ENCODE measurements around the gene HCRTR1. TPM values are rescaled to one million over a fixed set of nuclear protein-coding genes. Genes with fewer than 3 reads are reported as not detected.

Gene HCRTR1
- total RNA-seq (2022; extraction: Qiagen RNA extraction): not detected in 5 replicates

GRCh38 chr1:31617218-31617915 lies at the start of gene HCRTR1:
Gene HCRTR1, plus strand, starts transcription at chr1:31617689. Its CDS starts 1,504 bp downstream, at chr1:31619193.

GRCh38 chr1:31576201-31576669 lies 41.3 kb upstream of the HCRTR1 start, which contains the start of gene TINAGL1:
Gene TINAGL1, plus strand, starts transcription at chr1:31576515. Its CDS starts 634 bp downstream, at chr1:31577149.

GRCh38 chr1:31644560-31645273 lies 27.2 kb downstream of the HCRTR1 start, which contains the start of gene PEF1:
Gene PEF1, minus strand, starts transcription at chr1:31644876. Its CDS starts 12 bp downstream, at chr1:31644864.

Other genes starting within 250 kb of the HCRTR1 start
- not detected in 5 replicates for gene FABP3, start 244.6 kb upstream of the HCRTR1 start, total RNA-seq (2022; extraction: Qiagen RNA extraction)
- 19.9 to 30.9 TPM (median 27.6 TPM) in 5 replicates for gene SERINC2, start 204.5 kb upstream of the HCRTR1 start, total RNA-seq (2022; extraction: Qiagen RNA extraction)
- gene TINAGL1, start 41.2 kb upstream of the HCRTR1 start, total RNA-seq (2022; extraction: Qiagen RNA extraction): 0.32 to 0.71 TPM (median 0.38 TPM) in 5 replicates
- 41.9 to 48.4 TPM (median 43.7 TPM) in 5 replicates for gene PEF1, start 27.2 kb downstream of the HCRTR1 start, total RNA-seq (2022; extraction: Qiagen RNA extraction)
- gene COL16A1, start 86.3 kb downstream of the HCRTR1 start, total RNA-seq (2022; extraction: Qiagen RNA extraction): 2.8 to 4.5 TPM (median 3.8 TPM) in 5 replicates
- 4.0 to 5.3 TPM (median 4.9 TPM) in 5 replicates for gene ADGRB2, start 146.7 kb downstream of the HCRTR1 start, total RNA-seq (2022; extraction: Qiagen RNA extraction)
- gene SPOCD1, start 198.3 kb downstream of the HCRTR1 start, total RNA-seq (2022; extraction: Qiagen RNA extraction): 3.6 to 4.9 TPM (median 3.9 TPM) in 5 replicates

Measured in A549 treated with Hydrocortisone at 1 μM for 4 hours (cell line).